Keratinocyte (primary cell): Measurements from ENCODE around the gene ELF4. TPM values are rescaled to one million over a fixed set of nuclear protein-coding genes. Genes with fewer than 3 reads are reported as not detected.

Source experiments
- DNase-seq: peaks from one replicate; pipeline ENCODE4 v3.0.0-alpha.2; 2011; ENCODE audit warnings: low read depth, missing footprints, low spot score
- FAIRE-seq: peaks from 2 replicates; lab custom pipeline; 2011; peaks lifted over from hg19 to GRCh38; lab: Jason Lieb, UNC
- H2AFZ ChIP-seq: 2 replicates; pipeline ENCODE4 v1.6.0; 2012; ENCODE audit warnings: low read length, control low read depth, inconsistent platforms; ENCODE audit not compliant: control insufficient read depth
- H3K27ac ChIP-seq: 2 replicates; pipeline ENCODE4 v1.5.1; 2011; ENCODE audit warnings: low read length; ENCODE audit not compliant: control insufficient read depth, insufficient read depth
- H3K27me3 ChIP-seq: 3 replicates; pipeline ENCODE4 v1.6.0; 2011; ENCODE audit warnings: low read length; ENCODE audit not compliant: control insufficient read depth, insufficient read depth; ENCODE audit errors: extremely low read depth
- H3K36me3 ChIP-seq, 2 experiments: 2 replicates in 1 of 2; 3 replicates in 1 of 2; pipeline ENCODE4 v1.5.1; 2011; ENCODE audit warnings: low read length in 2 of 2, mild to moderate bottlenecking in 1 of 2; ENCODE audit not compliant: control insufficient read depth in 2 of 2, insufficient read depth in 2 of 2; ENCODE audit errors: extremely low read depth in 1 of 2
- H3K4me1 ChIP-seq: 3 replicates; pipeline ENCODE4 v1.5.1; 2011; ENCODE audit warnings: low read length; ENCODE audit not compliant: control insufficient read depth, insufficient read depth; ENCODE audit errors: extremely low read depth
- H3K4me2 ChIP-seq: 3 replicates; pipeline ENCODE4 v1.6.0; 2011; ENCODE audit warnings: low read depth, low read length; ENCODE audit not compliant: control insufficient read depth, insufficient read depth; ENCODE audit errors: extremely low read depth
- H3K4me3 ChIP-seq, 3 experiments: fragments of 200-600 bp in 1 of 3; sonication (generic) in 1 of 3; 2 replicates in 2 of 3; 3 replicates in 1 of 3; pipeline ENCODE4 v1.5.1; 2011 to 2016; ENCODE audit warnings: low read length in 3 of 3, mild to moderate bottlenecking in 3 of 3, control low read depth in 2 of 3, inconsistent platforms in 1 of 3, low read depth in 1 of 3, mixed read lengths in 1 of 3, mixed run types in 1 of 3, moderate library complexity in 1 of 3; ENCODE audit not compliant: control insufficient read depth in 2 of 3, insufficient read depth in 2 of 3; ENCODE audit errors: extremely low read depth in 1 of 3
- H3K79me2 ChIP-seq: 2 replicates; pipeline ENCODE4 v1.6.0; 2012; ENCODE audit warnings: low read length; ENCODE audit not compliant: control insufficient read depth, insufficient read depth
- H3K9ac ChIP-seq: 3 replicates; pipeline ENCODE4 v1.6.0; 2011; ENCODE audit warnings: low read length; ENCODE audit not compliant: control insufficient read depth, insufficient read depth; ENCODE audit errors: extremely low read depth
- H3K9me1 ChIP-seq: 3 replicates; pipeline ENCODE4 v1.6.0; 2011; ENCODE audit warnings: low read length; ENCODE audit not compliant: control insufficient read depth, insufficient read depth; ENCODE audit errors: extremely low read depth
- H3K9me3 ChIP-seq: 2 replicates; pipeline ENCODE4 v1.5.1; 2012; ENCODE audit warnings: low read depth, low read length; ENCODE audit not compliant: control insufficient read depth
- H4K20me1 ChIP-seq: 3 replicates; pipeline ENCODE4 v1.6.0; 2011; ENCODE audit warnings: low read length; ENCODE audit not compliant: control insufficient read depth, insufficient read depth; ENCODE audit errors: extremely low read depth
- CTCF ChIP-seq, 3 experiments: IDR thresholded peaks in 1 of 3; conservative IDR thresholded peaks in 1 of 3; optimal IDR thresholded peaks in 1 of 3; 2 replicates in 2 of 3; 3 replicates in 1 of 3; pipeline versions ENCODE3 to v1.5.1; 2011; ENCODE audit warnings: low read length in 3 of 3, mild to moderate bottlenecking in 3 of 3, moderate library complexity in 2 of 3, control low read depth in 1 of 3, inconsistent platforms in 1 of 3; ENCODE audit not compliant: insufficient read depth in 2 of 3; ENCODE audit errors: extremely low read depth in 1 of 3
- EZH2 ChIP-seq: IDR thresholded peaks from one replicate; pipeline ENCODE4 v1.6.1; 2012; ENCODE audit warnings: inconsistent platforms, mild to moderate bottlenecking, low read length, moderate library complexity
- dilution Hi-C: fragments of 300-500 bp; cut with MboI; formaldehyde crosslinking; loops from one replicate; pipeline ENCODE4 v1.7.0; 2020; ENCODE audit warnings: low sequenced_read_pairs; ENCODE audit not compliant: extremely low pct_ligation_motif_present
- polyA plus RNA-seq, 5 experiments: library from polyadenylated mRNA; depleted of rRNA in 3 of 5; stranded (reverse) in 3 of 5; stranded (forward) in 1 of 5; unstranded in 1 of 5; fragments of >200 nt; gene quantifications; 1 replicate in 1 of 5; 2 replicates in 3 of 5; 3 replicates in 1 of 5; pipeline versions ENCODE4 v1.2.1 to v1.2.3, GENCODE V29; 2011 to 2012; ENCODE audit warnings: missing spikeins in 2 of 5, low read depth in 1 of 5, low replicate concordance in 1 of 5

ELF4 gene
- polyA plus RNA-seq, 1 donor (not counting 4 experiments of a cell fraction or from before 2014, with no cell fraction given), result 17.6 TPM

- Histone ChIP-seq H3K4me1 (no peaks in the 10 kb centered on the region), H4K20me1 (no peaks in the 10 kb centered on the region), H3K36me3 (peaks cover 0 to under 1% of the 10 kb centered on the region in 2 experiments), H3K27me3 (no peaks in the 10 kb centered on the region), H3K9me1 (no peaks in the 10 kb centered on the region), H2AFZ (no peak overlapping the region), H3K79me2 (no peaks in the 10 kb centered on the region), H3K9me3 (no peaks in the 10 kb centered on the region), H3K27ac (no peak overlapping the region), H3K9ac (no peak overlapping the region), H3K4me2 (no peak overlapping the region), H3K4me3 (no peak overlapping the region)
- FAIRE-seq (no peak), DNase-seq (no peak)
- TF ChIP-seq CTCF (optimal IDR thresholded peaks at IDR 0.05 in 1 of 3, IDR thresholded peaks at IDR 0.05 in 1 of 3, conservative IDR thresholded peaks at IDR 0.05 in 1 of 3; ENCODE audit: extremely low read depth in 1 of 3, insufficient read depth in 2 of 3, low read length in 3 of 3), result no peak
- no peak for TF ChIP-seq EZH2
- dilution Hi-C loops, result no loop called here
Measured at GRCh38 chrX:130039847-130040246, 70.5 kb downstream of the ELF4 start.

GRCh38 chrX:130034178-130034577, 76.1 kb downstream of the ELF4 start:
- H3K4me2 ChIP-seq, result no peak overlapping the region
- H3K4me3 ChIP-seq, result no peak overlapping the region
- dilution Hi-C loops, result no loop called here
- no peaks in the 10 kb centered on the region for H3K4me1 ChIP-seq
- no peak overlapping the region for H3K9ac ChIP-seq
- no peaks in the 10 kb centered on the region for H3K27me3 ChIP-seq
- H3K9me1 ChIP-seq, result no peaks in the 10 kb centered on the region
- no peaks in the 10 kb centered on the region for H4K20me1 ChIP-seq
- H3K27ac ChIP-seq, result no peak overlapping the region
- TF ChIP-seq CTCF (optimal IDR thresholded peaks at IDR 0.05 in 1 of 3, IDR thresholded peaks at IDR 0.05 in 1 of 3, conservative IDR thresholded peaks at IDR 0.05 in 1 of 3; ENCODE audit: extremely low read depth in 1 of 3, insufficient read depth in 2 of 3, low read length in 3 of 3) (no peak), EZH2 (no peak)
- H3K9me3 ChIP-seq, result no peaks in the 10 kb centered on the region
- no peaks in the 10 kb centered on the region for H3K79me2 ChIP-seq
- H2AFZ ChIP-seq, result no peak overlapping the region
- no peak for FAIRE-seq
- peaks cover 0 to 5% of the 10 kb centered on the region in 2 experiments for H3K36me3 ChIP-seq
- DNase-seq, result no peak
